GM20000 (cell line): ENCODE results near the gene SDCCAG8.
A peak's percentile ranks its signal among the peaks of the same experiment; 100 is the strongest.

ENCODE experiments used
- DNase-seq: peaks from one replicate; pipeline ENCODE4 v3.0.0; 2012; ENCODE audit warnings: low spot score
- CTCF ChIP-seq: IDR thresholded peaks from 2 replicates; pipeline ENCODE4 v1.5.1; 2012; ENCODE audit warnings: mild to moderate bottlenecking, control low read depth; ENCODE audit errors: extremely low read depth, missing control alignments

SDCCAG8 gene

GRCh38 chr1:243495442-243496186 is 239.8 kb downstream of the SDCCAG8 start:
- no peak for TF ChIP-seq CTCF
- DNase-seq: peak; percentile 29

GRCh38 chr1:243496187-243496646 is 240.4 kb downstream of the SDCCAG8 start:
- DNase-seq: no peak
- TF ChIP-seq CTCF: no peak

GRCh38 chr1:243496806-243497205 is 241.0 kb downstream of the SDCCAG8 start:
- no peak for TF ChIP-seq CTCF
- no peak for DNase-seq

- DNase-seq: no peak
- TF ChIP-seq CTCF: no peak
Observed at GRCh38 chr1:243497939-243498681, 242.3 kb downstream of the SDCCAG8 start.

GRCh38 chr1:243499248-243499647 is 243.4 kb downstream of the SDCCAG8 start:
- no peak for DNase-seq
- TF ChIP-seq CTCF: no peak

GRCh38 chr1:243499711-243500110 is 243.9 kb downstream of the SDCCAG8 start:
- no peak for TF ChIP-seq CTCF

GRCh38 chr1:243500512-243500911 is 244.7 kb downstream of the SDCCAG8 start:
- no peak for TF ChIP-seq CTCF
- DNase-seq: no peak

More at GRCh38 chr1:243499711-243500110, 243.9 kb downstream of the SDCCAG8 start:
- no peak for DNase-seq
